ENCODE data around the gene ADAP1. TPM values are rescaled to one million over a fixed set of nuclear protein-coding genes. Genes with fewer than 3 reads are reported as not detected.

The ADAP1 gene
- total RNA-seq, 1 donor from 2014 or later: 0.30 TPM

DNA sequence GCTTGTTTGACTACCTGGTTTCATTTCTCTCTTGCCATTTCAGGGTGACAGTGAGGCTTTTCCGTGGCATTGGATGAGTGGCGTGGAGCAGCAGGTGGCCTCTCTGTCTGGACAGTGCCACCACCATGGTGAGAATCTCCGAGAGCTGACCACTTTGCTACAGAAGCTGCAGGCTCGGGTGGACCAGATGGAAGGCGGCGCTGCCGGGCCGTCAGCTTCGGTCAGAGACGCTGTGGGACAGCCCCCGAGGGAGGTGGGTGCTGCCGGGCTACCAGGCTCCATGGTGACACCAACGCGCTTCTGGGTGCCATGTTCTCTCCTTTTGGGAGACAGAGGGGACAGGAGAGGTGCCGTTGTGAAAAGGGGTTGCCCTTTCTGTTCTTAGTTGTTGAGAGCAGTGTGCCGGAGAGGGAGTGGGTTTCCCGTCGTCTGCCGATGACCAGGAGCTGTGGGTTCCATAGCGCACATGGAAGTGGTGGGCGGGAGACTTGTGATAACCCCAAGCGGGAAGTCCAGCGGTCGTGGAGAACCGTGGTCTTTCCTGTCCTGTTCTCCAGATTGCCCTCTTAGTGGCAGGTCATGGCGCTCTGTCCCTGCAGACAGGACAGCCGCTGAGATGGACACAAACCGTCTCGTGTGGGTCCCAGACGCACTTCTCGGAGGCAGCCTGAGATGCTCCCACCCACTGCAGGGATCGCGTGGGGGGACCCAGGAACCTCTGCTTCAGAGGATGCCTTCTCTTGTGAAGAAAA, 100.9 kb downstream of the ADAP1 start:
- no peaks in the 10 kb centered on the region for H3K27me3 ChIP-seq
- Mint-ChIP-seq H3K36me3 (peaks cover 30% of the 10 kb centered on the region), H3K4me3 (no peak overlapping the region), H3K9me3 (no peaks in the 10 kb centered on the region), H3K27me3 (ENCODE audit: insufficient read depth, low read depth) (peaks cover 2% of the 10 kb centered on the region), H3K27ac (no peak overlapping the region), H3K4me1 (no peaks in the 10 kb centered on the region)
- H3F3A ChIP-seq (ENCODE audit: low read depth): no peaks in the 10 kb centered on the region
- H3K36me3 ChIP-seq: no peaks in the 10 kb centered on the region
- H3K9me3 ChIP-seq (ENCODE audit: low read depth): no peaks in the 10 kb centered on the region
- peaks cover 3% of the 10 kb centered on the region for H3K79me2 ChIP-seq (ENCODE audit: low read depth)
- H3K4me1 ChIP-seq: no peaks in the 10 kb centered on the region
- no peak for DNase-seq (ENCODE audit: low spot score)
- no peaks in the 10 kb centered on the region for H4K20me1 ChIP-seq (ENCODE audit: low read depth)
- no peak overlapping the region for H3K4me2 ChIP-seq
- no peak overlapping the region for H2AFZ ChIP-seq (replicated peaks)
- TF ChIP-seq, protein P1, sequence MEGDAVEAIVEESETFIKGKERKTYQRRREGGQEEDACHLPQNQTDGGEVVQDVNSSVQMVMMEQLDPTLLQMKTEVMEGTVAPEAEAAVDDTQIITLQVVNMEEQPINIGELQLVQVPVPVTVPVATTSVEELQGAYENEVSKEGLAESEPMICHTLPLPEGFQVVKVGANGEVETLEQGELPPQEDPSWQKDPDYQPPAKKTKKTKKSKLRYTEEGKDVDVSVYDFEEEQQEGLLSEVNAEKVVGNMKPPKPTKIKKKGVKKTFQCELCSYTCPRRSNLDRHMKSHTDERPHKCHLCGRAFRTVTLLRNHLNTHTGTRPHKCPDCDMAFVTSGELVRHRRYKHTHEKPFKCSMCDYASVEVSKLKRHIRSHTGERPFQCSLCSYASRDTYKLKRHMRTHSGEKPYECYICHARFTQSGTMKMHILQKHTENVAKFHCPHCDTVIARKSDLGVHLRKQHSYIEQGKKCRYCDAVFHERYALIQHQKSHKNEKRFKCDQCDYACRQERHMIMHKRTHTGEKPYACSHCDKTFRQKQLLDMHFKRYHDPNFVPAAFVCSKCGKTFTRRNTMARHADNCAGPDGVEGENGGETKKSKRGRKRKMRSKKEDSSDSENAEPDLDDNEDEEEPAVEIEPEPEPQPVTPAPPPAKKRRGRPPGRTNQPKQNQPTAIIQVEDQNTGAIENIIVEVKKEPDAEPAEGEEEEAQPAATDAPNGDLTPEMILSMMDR (IDR thresholded peaks at IDR 0.05): no peak
- TF ChIP-seq EZH2phosphoT487 (IDR thresholded peaks at IDR 0.05) (no peak), EZH2 (IDR thresholded peaks at IDR 0.05) (no peak)
- H3K9ac ChIP-seq: no peak overlapping the region
- H3K4me3 ChIP-seq: no peak overlapping the region
- H3K27ac ChIP-seq: no peak overlapping the region

DNA sequence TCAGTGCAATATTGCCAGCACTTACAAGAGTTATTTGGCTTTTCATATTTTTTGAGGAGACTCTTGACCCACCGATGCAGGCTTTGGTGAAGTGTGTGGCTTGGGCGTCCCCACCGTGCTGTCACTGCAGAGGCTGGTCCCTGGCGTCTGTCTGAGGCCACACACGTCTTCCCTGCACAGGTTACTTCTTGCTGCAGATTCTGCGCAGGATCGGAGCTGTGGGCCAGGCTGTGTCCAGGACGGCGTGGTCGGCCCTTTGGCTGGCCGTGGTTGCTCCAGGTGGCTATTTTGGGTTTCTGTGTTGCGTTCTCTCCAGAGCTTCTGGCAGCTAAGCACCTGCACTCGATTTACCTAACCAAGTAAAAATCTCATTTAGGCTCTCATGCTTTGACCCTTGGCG, 103.3 kb downstream of the ADAP1 start:
- H3F3A ChIP-seq (ENCODE audit: low read depth): no peaks in the 10 kb centered on the region
- H3K27me3 Mint-ChIP-seq (ENCODE audit: insufficient read depth, low read depth): peaks cover 2% of the 10 kb centered on the region
- H4K20me1 ChIP-seq (ENCODE audit: low read depth): no peaks in the 10 kb centered on the region
- no peak overlapping the region for H3K4me2 ChIP-seq
- no peaks in the 10 kb centered on the region for H3K36me3 ChIP-seq
- H2AFZ ChIP-seq (replicated peaks): no peak overlapping the region
- H3K4me1 ChIP-seq: no peaks in the 10 kb centered on the region
- no peak overlapping the region for H3K27ac Mint-ChIP-seq
- peaks cover 29% of the 10 kb centered on the region for H3K36me3 Mint-ChIP-seq
- no peak for TF ChIP-seq EZH2phosphoT487 (IDR thresholded peaks at IDR 0.05)
- no peak for TF ChIP-seq EZH2 (IDR thresholded peaks at IDR 0.05)
- TF ChIP-seq, protein P1 (IDR thresholded peaks at IDR 0.05): no peak
- peaks cover 12% of the 10 kb centered on the region for H3K79me2 ChIP-seq (ENCODE audit: low read depth)
- H3K9me3 ChIP-seq (ENCODE audit: low read depth): no peaks in the 10 kb centered on the region
- no peaks in the 10 kb centered on the region for H3K27me3 ChIP-seq
- H3K4me3 Mint-ChIP-seq: no peak overlapping the region
- H3K27ac ChIP-seq: no peak overlapping the region
- no peak for DNase-seq (ENCODE audit: low spot score)
- H3K4me3 ChIP-seq: no peak overlapping the region
- H3K4me1 Mint-ChIP-seq: no peaks in the 10 kb centered on the region
- no peak overlapping the region for H3K9ac ChIP-seq
- H3K9me3 Mint-ChIP-seq: peaks cover 3% of the 10 kb centered on the region

DNA sequence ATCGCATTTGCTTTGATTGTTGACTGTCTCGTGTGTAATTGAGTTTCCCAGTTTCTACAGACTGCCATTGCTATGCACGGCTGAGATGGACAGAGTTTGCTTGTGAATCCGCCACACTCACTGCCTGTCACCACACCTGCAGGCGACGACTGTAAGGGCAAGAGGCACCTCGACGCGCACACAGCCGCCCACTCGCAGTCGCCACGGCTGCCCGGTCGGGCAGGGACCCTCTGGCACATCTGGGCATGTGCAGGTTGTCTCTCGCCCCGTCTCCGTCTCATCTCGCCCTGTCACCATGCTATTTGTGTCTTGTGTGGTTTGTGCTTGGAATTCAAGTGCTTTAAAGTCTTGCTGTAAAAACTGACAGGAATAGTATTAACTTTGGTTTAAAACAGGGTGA, 104.7 kb downstream of the ADAP1 start:
- Histone ChIP-seq H3K79me2 (ENCODE audit: low read depth) (peaks cover 21% of the 10 kb centered on the region), H3K4me2 (no peak overlapping the region), H3K36me3 (no peaks in the 10 kb centered on the region), H3F3A (ENCODE audit: low read depth) (no peaks in the 10 kb centered on the region), H3K27ac (no peak overlapping the region), H3K9me3 (ENCODE audit: low read depth) (no peaks in the 10 kb centered on the region), H2AFZ (replicated peaks) (no peak overlapping the region), H4K20me1 (ENCODE audit: low read depth) (no peaks in the 10 kb centered on the region), H3K4me3 (no peak overlapping the region), H3K27me3 (no peaks in the 10 kb centered on the region), H3K9ac (no peak overlapping the region), H3K4me1 (no peaks in the 10 kb centered on the region)
- H3K4me1 Mint-ChIP-seq: no peaks in the 10 kb centered on the region
- no peak for DNase-seq (ENCODE audit: low spot score)
- no peak overlapping the region for H3K27ac Mint-ChIP-seq
- H3K36me3 Mint-ChIP-seq: peaks cover 35% of the 10 kb centered on the region
- peaks cover 2% of the 10 kb centered on the region for H3K27me3 Mint-ChIP-seq (ENCODE audit: insufficient read depth, low read depth)
- H3K9me3 Mint-ChIP-seq: peaks cover 3% of the 10 kb centered on the region
- TF ChIP-seq, protein P1 (IDR thresholded peaks at IDR 0.05): no peak
- TF ChIP-seq EZH2 (IDR thresholded peaks at IDR 0.05) (no peak), EZH2phosphoT487 (IDR thresholded peaks at IDR 0.05) (no peak)
- no peak overlapping the region for H3K4me3 Mint-ChIP-seq
